GM12878 (cell line): ENCODE results near the gene ADCYAP1. TPM values are rescaled to one million over a fixed set of nuclear protein-coding genes. Genes with fewer than 3 reads are reported as not detected.

Source experiments
- ATAC-seq: fragments of 200-7000 bp; cut with Tn5 transposase; 3 replicates; pipeline ENCODE4 v1.9.1; 2020; ENCODE audit warnings: mild to moderate bottlenecking, moderate library complexity
- BruUV-seq: library from RNA; stranded (reverse); fragments of 400-500 nt; replicated peaks from 2 replicates; lab custom pipeline; 2021; lab: Mats Ljungman, UMichigan
- CTCF ChIA-PET: fragments of 300-600 bp; sonication (Branson Sonifier 250); formaldehyde crosslinking; extraction: SDS; loops from one replicate; lab custom pipeline; 2021; ENCODE audit warnings: inconsistent platforms; lab: Yijun Ruan, JAX
- POLR2A ChIA-PET: fragments of 350-600 bp; formaldehyde crosslinking; extraction: SDS; loops from one replicate; lab custom pipeline; 2021; ENCODE audit warnings: inconsistent platforms; lab: Charles Lee
- RAD21 ChIA-PET: fragments of 300-600 bp; sonication (Branson Sonifier 250); formaldehyde crosslinking; loops from one replicate; lab custom pipeline; 2023; ENCODE audit warnings: antibody characterized with exemption; ENCODE audit not compliant: unreplicated experiment; lab: Charles Lee
- SMC1A ChIA-PET: fragments of 300-600 bp; sonication (Branson Sonifier 250); formaldehyde crosslinking; loops from one replicate; lab custom pipeline; 2023; ENCODE audit not compliant: unreplicated experiment, uncharacterized antibody; lab: Charles Lee
- DNase-seq: peaks from one replicate; pipeline ENCODE4 v3.0.0-alpha.2; 2011; ENCODE audit warnings: low read depth, low spot score
- FAIRE-seq: peaks from 3 replicates; lab custom pipeline; 2011; peaks lifted over from hg19 to GRCh38; lab: Jason Lieb, UNC
- H2AFZ ChIP-seq: 2 replicates; pipeline ENCODE4 v1.6.0; 2011; ENCODE audit warnings: low read depth, low read length, control low read depth; ENCODE audit not compliant: control insufficient read depth
- H3K27ac ChIP-seq: 2 replicates; pipeline ENCODE4 v1.5.1; 2011; ENCODE audit warnings: control low read depth; ENCODE audit not compliant: control insufficient read depth, insufficient read depth
- H3K27me3 ChIP-seq, 2 experiments: replicated peaks in 1 of 2; 2 replicates each; pipeline versions ENCODE4 v1.6.0 to v1.6.1; 2011; ENCODE audit warnings: low read length in 1 of 2; ENCODE audit not compliant: control insufficient read depth in 2 of 2, insufficient read depth in 2 of 2
- H3K36me3 ChIP-seq, 2 experiments: 2 replicates each; pipeline ENCODE4 v1.5.1; 2011; ENCODE audit warnings: low read length in 1 of 2; ENCODE audit not compliant: control insufficient read depth in 2 of 2, insufficient read depth in 2 of 2
- H3K4me1 ChIP-seq: 2 replicates; pipeline ENCODE4 v1.6.1; 2011; ENCODE audit warnings: mild to moderate bottlenecking, low read length, moderate library complexity, mixed read lengths; ENCODE audit not compliant: control insufficient read depth, insufficient read depth
- H3K4me2 ChIP-seq: 2 replicates; pipeline ENCODE4 v1.6.0; 2011; ENCODE audit warnings: control low read depth; ENCODE audit not compliant: control insufficient read depth, insufficient read depth
- H3K4me3 ChIP-seq: fragments of 200-600 bp; sonication (generic); 2 replicates; pipeline ENCODE4 v1.5.1; 2016
- H3K79me2 ChIP-seq: 2 replicates; pipeline ENCODE4 v1.6.0; 2011; ENCODE audit warnings: low read length; ENCODE audit not compliant: control insufficient read depth, insufficient read depth
- H3K9ac ChIP-seq: 2 replicates; pipeline ENCODE4 v1.8.0; 2011; ENCODE audit warnings: low read length, control low read depth, mixed read lengths; ENCODE audit not compliant: control insufficient read depth, insufficient read depth
- H3K9me3 ChIP-seq: replicated peaks from 3 replicates; pipeline ENCODE4 v1.5.1; 2011; ENCODE audit warnings: mild to moderate bottlenecking, low read length; ENCODE audit not compliant: control insufficient read depth, insufficient read depth
- H4K20me1 ChIP-seq: 2 replicates; pipeline ENCODE4 v1.6.0; 2011; ENCODE audit not compliant: control insufficient read depth, insufficient read depth
- CREM ChIP-seq: IDR thresholded peaks from 2 replicates; pipeline ENCODE4 v1.6.1; 2014; ENCODE audit warnings: antibody characterized with exemption, low read depth
- DPF2 ChIP-seq: fragments of 450-650 bp; IDR thresholded peaks from 2 replicates; pipeline ENCODE4 v1.6.1; 2017; ENCODE audit warnings: mild to moderate bottlenecking
- E2F4 ChIP-seq: IDR thresholded peaks from 2 replicates; pipeline ENCODE4 v1.6.1; 2012; ENCODE audit warnings: low read depth, low read length, improper control_type of control experiment
- ETV6 ChIP-seq, 2 experiments: fragments of 450-650 bp in 1 of 2; IDR thresholded peaks in 1 of 2; conservative IDR thresholded peaks in 1 of 2; 2 replicates each; pipeline ENCODE4 v1.6.1; 2014; ENCODE audit warnings: antibody characterized with exemption in 1 of 2, borderline replicate concordance in 1 of 2, low read depth in 1 of 2, mild to moderate bottlenecking in 1 of 2, moderate library complexity in 1 of 2
- NFYA ChIP-seq: IDR thresholded peaks from 2 replicates; pipeline ENCODE4 v1.6.1; 2011; ENCODE audit warnings: low read depth, mild to moderate bottlenecking, low read length, improper control_type of control experiment, borderline replicate concordance
- NFYB ChIP-seq: IDR thresholded peaks from 2 replicates; pipeline ENCODE4 v1.6.1; 2011; ENCODE audit warnings: low read depth, mild to moderate bottlenecking, low read length, improper control_type of control experiment, moderate library complexity; ENCODE audit not compliant: insufficient read depth
- NR2F1 ChIP-seq: fragments of 450-650 bp; conservative IDR thresholded peaks from 2 replicates; pipeline ENCODE4 v1.6.1; 2017; ENCODE audit warnings: mild to moderate bottlenecking
- PRDM15 ChIP-seq: fragments of 450-650 bp; formaldehyde crosslinking; IDR thresholded peaks from 2 replicates; pipeline ENCODE4 v1.4.0; 2020; ENCODE audit warnings: mild to moderate bottlenecking, moderate library complexity
- RAD21 ChIP-seq: IDR thresholded peaks from 2 replicates; pipeline ENCODE4 v1.6.1; 2011; ENCODE audit warnings: mild to moderate bottlenecking, low read depth, low read length, moderate library complexity; ENCODE audit not compliant: insufficient read depth
- RUNX3 ChIP-seq: IDR thresholded peaks from 2 replicates; pipeline ENCODE4 v1.6.1; 2012; ENCODE audit warnings: low read length, inconsistent platforms
- ZBED1 ChIP-seq: IDR thresholded peaks from 2 replicates; pipeline ENCODE4 v1.6.1; 2016; ENCODE audit warnings: borderline replicate concordance
- ZNF384 ChIP-seq: IDR thresholded peaks from 2 replicates; pipeline ENCODE4 v1.6.1; 2012; ENCODE audit warnings: low read depth, mild to moderate bottlenecking, low read length, improper control_type of control experiment, borderline replicate concordance
- ZNF622 ChIP-seq: fragments of 450-650 bp; IDR thresholded peaks from 2 replicates; pipeline ENCODE4 v1.6.1; 2017; ENCODE audit warnings: mild to moderate bottlenecking, inconsistent platforms
- ZZZ3 ChIP-seq: IDR thresholded peaks from 2 replicates; pipeline ENCODE4 v1.6.1; 2011; ENCODE audit warnings: low read depth; ENCODE audit not compliant: control insufficient read depth, insufficient read length
- WGBS: methylation state at CpG from one replicate; pipeline ENCODE4 v1.1.6; 2016; ENCODE audit warnings: low lambda C conversion rate; ENCODE audit not compliant: insufficient replicate concordance, insufficient coverage; ENCODE audit errors: missing lambda C conversion rate; 5-methylcytosine and 5-hydroxymethylcytosine counted together
- in situ Hi-C: fragments of 300-500 bp; cut with MboI; formaldehyde crosslinking; loops from 9 replicates; pipeline ENCODE4 v1.14.3; 2018; ENCODE audit warnings: mixed read lengths
- intact Hi-C: fragments of 100-400 bp; cut with micrococcal nuclease; formaldehyde crosslinking; loops from one replicate; pipeline ENCODE4 v1.14.2; 2022; ENCODE audit not compliant: unreplicated experiment
- polyA plus RNA-seq, 11 experiments: library from polyadenylated mRNA; depleted of rRNA in 4 of 11; unstranded in 6 of 11; stranded (reverse) in 5 of 11; fragments of >200 nt; fragmentation: Nextera tagmentation in 4 of 11; fragmentation: Illumina TruSeq in 1 of 11; extraction: Ambion mirVana in 4 of 11; extraction: Trizol in 1 of 11; gene quantifications; 1 replicate in 1 of 11; 2 replicates in 10 of 11; pipeline versions ENCODE4 v1.2.1 to v1.2.3, GENCODE V29; 2011 to 2016; ENCODE audit warnings: inconsistent platforms in 2 of 11, missing spikeins in 2 of 11, low read depth in 1 of 11
- total RNA-seq, 4 experiments: library from RNA; depleted of rRNA in 3 of 4; stranded (reverse); fragments of >200 nt in 3 of 4; fragmentation: Illumina TruSeq in 1 of 4; extraction: Trizol in 1 of 4; gene quantifications; 2 replicates each; pipeline versions ENCODE4 v1.2.1 to v1.2.3, GENCODE V29; 2013 to 2021
- TF ChIP-seq, protein P1 (sequence below): fragments of 450-650 bp; IDR thresholded peaks from 2 replicates; pipeline ENCODE4 v1.6.1; 2017; ENCODE audit warnings: antibody characterized with exemption, mild to moderate bottlenecking, moderate library complexity
- TF ChIP-seq, protein P2 (sequence below): IDR thresholded peaks from 2 replicates; pipeline ENCODE4 v1.6.1; 2011; ENCODE audit warnings: low read depth, mild to moderate bottlenecking, low read length, moderate library complexity, borderline replicate concordance; ENCODE audit errors: extremely low read depth

Gene ADCYAP1
- total and polyA plus RNA-seq, 10 of the 15 experiments (the other 5 are each of a cell fraction or from before 2014, with no cell fraction given): 0.02 TPM; not detected in 9

- no peak for TF ChIP-seq ZBED1
- no peak for TF ChIP-seq E2F4
- no peak for TF ChIP-seq PRDM15 (CRISPR knock-in tag)
- no peak for TF ChIP-seq ETV6 (conservative IDR thresholded peaks at IDR 0.05 in 1 of 2, IDR thresholded peaks at IDR 0.05 in 1 of 2; ENCODE audit: borderline replicate concordance in 1 of 2, low read depth in 1 of 2)
- TF ChIP-seq CREM: no peak
- TF ChIP-seq NR2F1: no peak
- TF ChIP-seq ZZZ3: no peak
- TF ChIP-seq DPF2: no peak
- TF ChIP-seq RUNX3: no peak
- no peak for TF ChIP-seq NFYB
- TF ChIP-seq, protein P1, sequence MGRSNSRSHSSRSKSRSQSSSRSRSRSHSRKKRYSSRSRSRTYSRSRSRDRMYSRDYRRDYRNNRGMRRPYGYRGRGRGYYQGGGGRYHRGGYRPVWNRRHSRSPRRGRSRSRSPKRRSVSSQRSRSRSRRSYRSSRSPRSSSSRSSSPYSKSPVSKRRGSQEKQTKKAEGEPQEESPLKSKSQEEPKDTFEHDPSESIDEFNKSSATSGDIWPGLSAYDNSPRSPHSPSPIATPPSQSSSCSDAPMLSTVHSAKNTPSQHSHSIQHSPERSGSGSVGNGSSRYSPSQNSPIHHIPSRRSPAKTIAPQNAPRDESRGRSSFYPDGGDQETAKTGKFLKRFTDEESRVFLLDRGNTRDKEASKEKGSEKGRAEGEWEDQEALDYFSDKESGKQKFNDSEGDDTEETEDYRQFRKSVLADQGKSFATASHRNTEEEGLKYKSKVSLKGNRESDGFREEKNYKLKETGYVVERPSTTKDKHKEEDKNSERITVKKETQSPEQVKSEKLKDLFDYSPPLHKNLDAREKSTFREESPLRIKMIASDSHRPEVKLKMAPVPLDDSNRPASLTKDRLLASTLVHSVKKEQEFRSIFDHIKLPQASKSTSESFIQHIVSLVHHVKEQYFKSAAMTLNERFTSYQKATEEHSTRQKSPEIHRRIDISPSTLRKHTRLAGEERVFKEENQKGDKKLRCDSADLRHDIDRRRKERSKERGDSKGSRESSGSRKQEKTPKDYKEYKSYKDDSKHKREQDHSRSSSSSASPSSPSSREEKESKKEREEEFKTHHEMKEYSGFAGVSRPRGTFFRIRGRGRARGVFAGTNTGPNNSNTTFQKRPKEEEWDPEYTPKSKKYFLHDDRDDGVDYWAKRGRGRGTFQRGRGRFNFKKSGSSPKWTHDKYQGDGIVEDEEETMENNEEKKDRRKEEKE: no peak
- TF ChIP-seq ZNF622: no peak
- no peak for TF ChIP-seq ZNF384
- no peak for TF ChIP-seq RAD21
- TF ChIP-seq, protein P2, sequence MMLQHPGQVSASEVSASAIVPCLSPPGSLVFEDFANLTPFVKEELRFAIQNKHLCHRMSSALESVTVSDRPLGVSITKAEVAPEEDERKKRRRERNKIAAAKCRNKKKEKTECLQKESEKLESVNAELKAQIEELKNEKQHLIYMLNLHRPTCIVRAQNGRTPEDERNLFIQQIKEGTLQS: no peak
- TF ChIP-seq NFYA: no peak
- H3K36me3 ChIP-seq: no peaks in the 10 kb centered on the region
- H4K20me1 ChIP-seq: no peaks in the 10 kb centered on the region
- 9% methylated on average over 2 of the region's 2 CpGs for WGBS
- ChIA-PET RAD21 (no interaction called here), SMC1A (no interaction called here), CTCF (no interaction called here), POLR2A (no interaction called here)
- H3K27ac ChIP-seq: no peak overlapping the region
- FAIRE-seq (no peak), ATAC-seq (no peak), DNase-seq (no peak)
- BruUV-seq: no TSS peak
- no peaks in the 10 kb centered on the region for H3K4me1 ChIP-seq
- no peaks in the 10 kb centered on the region for H3K79me2 ChIP-seq
- in situ Hi-C loops (no loop called here), intact Hi-C loops (no loop called here)
- H3K4me2 ChIP-seq: no peak overlapping the region
- no peaks in the 10 kb centered on the region for H3K9me3 ChIP-seq
- H3K4me3 ChIP-seq: no peak overlapping the region
- H3K9ac ChIP-seq: no peak overlapping the region
- no peak overlapping the region for H2AFZ ChIP-seq
- H3K27me3 ChIP-seq: no peaks in the 10 kb centered on the region
Observed at GRCh38 chr18:919078-919477, 14.4 kb downstream of the ADCYAP1 start.
